GM18951 (cell line): Measurements from ENCODE around the gene OR8D4.
"Not testable (repeated sequence)": the region's sequence is repeated elsewhere in the genome, so short reads cannot be mapped to it uniquely, and the experiment has no call there.

Experiments
- POLR2A ChIP-seq: IDR thresholded peaks from 4 replicates; pipeline ENCODE4 v1.6.1; 2011; ENCODE audit warnings: mild to moderate bottlenecking; ENCODE audit not compliant: insufficient read length, insufficient read depth; ENCODE audit errors: extremely low read depth
- in situ Hi-C: fragments of 300-500 bp; cut with MboI; formaldehyde crosslinking; loops from one replicate; pipeline ENCODE4 v1.12.0; 2022; ENCODE audit warnings: low sequenced_read_pairs, mixed read lengths, inconsistent platforms; ENCODE audit not compliant: unreplicated experiment

Gene OR8D4

DNA sequence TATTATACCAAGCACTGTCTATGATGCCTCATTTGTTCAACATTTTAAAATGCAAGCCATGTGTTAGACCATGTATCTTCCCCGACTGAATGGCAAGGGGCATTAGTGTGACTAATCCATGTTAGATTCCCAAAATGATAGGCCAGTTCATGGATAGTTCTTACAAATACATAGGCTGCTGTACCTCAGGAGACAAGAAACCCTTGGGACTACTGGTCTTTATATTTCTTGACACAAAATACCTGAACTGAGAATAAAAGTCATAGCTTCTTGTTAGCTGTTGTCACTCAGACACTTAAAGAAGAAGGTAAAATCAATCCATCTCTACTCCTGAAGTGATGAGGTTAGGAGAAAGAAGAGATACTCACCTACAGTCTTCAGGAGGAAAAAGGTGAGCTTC is at the start of gene OR8D4:
Gene OR8D4 (plus strand): TSS at position 301 of the 400 bp plus-strand sequence. CDS start 4,265 bp downstream, outside the sequence.
- TF ChIP-seq POLR2A, result no peak
- in situ Hi-C loops, result no loop called here

DNA sequence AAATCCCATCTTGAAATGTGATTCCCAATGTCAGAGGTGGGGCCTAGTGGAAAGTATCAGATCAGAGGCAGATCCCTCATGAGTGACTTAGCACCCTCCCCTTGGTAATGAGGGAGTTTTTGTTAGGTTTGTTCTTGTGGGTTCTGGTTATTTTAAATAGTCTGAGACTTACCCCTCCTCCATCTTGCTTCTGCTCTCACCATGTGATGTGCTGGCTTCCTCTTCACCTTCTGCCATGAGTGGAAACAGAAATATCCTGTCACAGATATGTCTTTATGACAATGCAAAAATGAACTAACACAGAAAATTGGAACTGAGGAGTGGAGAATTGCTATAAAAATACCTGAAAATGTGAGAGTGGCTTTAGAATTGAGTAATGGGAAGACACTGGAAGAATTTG is 49.6 kb upstream of the OR8D4 start:
- no peak for TF ChIP-seq POLR2A
- in situ Hi-C loops, result no loop called here

DNA sequence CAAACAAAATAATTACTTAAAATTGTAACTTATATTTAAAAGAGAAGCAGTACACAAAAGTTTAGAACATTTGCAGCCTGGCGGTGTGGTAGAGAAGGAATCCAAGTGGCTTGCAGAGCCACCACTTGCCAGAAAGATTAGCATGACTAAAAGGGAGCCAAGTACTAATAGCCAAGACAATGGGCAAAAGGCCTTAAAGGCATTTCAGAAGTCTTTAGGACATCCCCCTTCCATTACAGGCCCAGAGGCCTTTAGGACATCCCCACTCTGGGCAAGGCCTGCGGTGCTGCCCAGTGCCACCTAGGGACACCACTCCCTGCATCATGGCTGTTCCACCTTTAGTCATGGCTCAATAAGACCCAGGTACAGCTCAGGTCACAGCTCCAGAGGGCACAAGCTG is 48.9 kb upstream of the OR8D4 start:
- TF ChIP-seq POLR2A, result no peak
- in situ Hi-C loops, result no loop called here

DNA sequence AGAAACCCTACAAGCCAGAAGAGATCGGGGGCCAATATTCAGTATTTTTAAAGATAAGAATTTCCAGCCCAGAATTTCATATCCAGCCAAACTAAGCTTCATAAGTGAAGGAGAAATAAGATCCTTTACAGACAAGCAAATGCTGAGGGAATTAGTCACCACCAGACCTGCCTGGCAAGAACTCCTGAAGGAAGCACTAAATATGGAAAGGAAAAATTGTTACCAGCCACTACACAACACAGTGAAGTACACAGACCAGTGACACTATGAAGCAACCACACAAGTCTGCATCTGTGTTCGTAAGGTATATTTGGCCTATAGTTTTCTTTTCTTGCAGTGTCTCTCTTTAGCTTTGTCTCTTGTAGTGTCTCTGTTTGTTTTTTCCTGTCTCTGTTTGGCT is 45.5 kb upstream of the OR8D4 start:
- in situ Hi-C loops, result no loop called here
- TF ChIP-seq POLR2A, result no peak

DNA sequence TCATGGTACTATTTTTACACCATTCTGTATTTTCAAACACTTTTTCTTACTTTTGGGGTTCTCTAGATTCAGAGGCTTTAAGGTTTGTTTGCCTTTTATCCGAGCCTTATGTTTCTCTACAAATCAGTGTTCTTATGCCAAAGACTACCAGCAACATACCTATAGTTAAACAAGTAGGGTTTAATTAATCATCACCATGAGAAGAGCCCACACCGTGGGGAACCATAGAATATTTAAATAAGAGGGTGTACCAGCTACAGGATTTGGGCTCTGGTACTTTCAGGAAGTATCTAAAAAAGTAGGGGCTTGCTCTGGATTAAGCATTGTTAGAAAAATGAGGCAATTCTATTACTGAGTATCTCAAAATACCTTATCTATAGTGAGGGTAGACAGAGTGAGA is 42.2 kb upstream of the OR8D4 start:
- TF ChIP-seq POLR2A, result no peak
- in situ Hi-C loops, result no loop called here

DNA sequence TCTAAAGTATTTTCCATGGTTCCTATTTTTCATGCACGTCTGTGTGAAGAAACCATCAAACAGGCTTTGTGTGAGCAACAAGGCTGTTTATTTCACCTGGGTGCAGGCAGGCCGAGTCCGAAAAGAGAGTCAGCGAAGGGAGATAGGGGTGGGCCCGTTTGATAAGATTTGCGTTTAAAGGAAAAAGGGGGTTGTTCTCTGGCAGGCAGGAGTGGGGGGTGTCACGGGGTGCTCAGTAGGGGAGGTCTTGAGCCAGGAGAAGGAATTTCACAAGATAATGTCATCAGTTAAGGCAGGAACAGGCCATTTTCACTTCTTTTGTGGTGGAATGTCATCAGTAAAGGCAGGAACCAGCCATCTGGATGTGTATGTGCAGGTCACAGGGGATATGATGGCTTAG is 36.7 kb upstream of the OR8D4 start:
- in situ Hi-C loops, result not testable (repeated sequence)

DNA sequence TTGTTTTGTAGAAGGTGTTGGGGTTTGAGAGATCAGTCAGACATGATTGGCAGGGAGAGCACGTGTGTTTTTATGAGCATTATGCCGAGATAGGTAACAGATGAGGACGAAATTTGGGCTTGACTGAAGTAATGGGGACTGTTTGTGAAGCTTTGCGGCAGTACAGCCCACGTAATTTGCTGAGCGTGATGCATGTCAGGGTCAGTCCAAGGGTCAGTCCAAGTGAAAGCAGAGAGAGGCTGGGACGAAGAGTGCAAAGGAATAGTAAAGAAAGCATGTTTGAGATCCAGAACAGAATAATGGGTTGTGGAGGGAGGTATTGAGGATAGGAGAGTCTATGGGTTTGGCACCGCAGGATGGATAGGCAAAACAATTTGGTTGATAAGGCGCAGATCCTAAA is 34.2 kb upstream of the OR8D4 start:
- in situ Hi-C loops, result not testable (repeated sequence)

DNA sequence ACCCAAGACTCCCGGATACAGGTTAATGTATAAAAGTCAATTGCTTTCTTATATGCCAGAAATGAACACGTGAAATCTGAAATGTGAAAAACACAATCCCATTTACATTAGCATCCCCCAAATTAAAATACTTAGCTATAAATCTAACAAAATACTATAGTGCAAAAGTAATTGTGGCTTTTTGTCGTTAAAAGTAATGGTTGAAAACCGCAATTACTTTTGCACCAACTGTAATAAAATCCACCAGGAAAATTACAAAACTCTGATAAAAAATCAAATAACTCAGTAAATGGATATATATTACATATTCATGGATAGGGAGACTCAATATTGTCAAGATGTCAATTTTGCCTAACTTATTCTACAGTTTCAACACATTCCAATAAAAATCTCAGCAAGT is 21.1 kb upstream of the OR8D4 start:
- in situ Hi-C loops, result no loop called here
- TF ChIP-seq POLR2A, result no peak

DNA sequence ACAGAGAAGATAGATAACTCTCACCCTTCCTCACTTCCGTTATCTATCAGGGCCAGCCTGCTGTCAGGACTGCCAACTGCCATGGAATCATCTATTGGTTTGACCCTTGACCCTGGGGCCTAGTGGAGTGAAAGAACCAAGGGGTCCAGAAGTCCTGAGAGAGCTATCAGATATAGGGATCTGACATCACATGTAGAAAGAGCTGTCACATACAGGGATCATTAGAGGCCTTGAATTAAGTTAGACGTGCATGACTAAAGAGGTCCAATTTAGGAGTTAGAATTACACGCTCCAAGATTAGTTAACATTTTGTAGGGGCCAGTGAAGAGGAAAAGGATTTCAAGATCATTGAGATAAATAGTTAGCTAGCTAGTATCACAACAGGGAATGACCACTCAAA is 16.4 kb upstream of the OR8D4 start, which contains the start of gene TMEM225:
Gene TMEM225 (minus strand): TSS at position 101 of the 400 bp plus-strand sequence. CDS start 245 bp downstream, outside the sequence.
- no peak for TF ChIP-seq POLR2A
- in situ Hi-C loops, result no loop called here

DNA sequence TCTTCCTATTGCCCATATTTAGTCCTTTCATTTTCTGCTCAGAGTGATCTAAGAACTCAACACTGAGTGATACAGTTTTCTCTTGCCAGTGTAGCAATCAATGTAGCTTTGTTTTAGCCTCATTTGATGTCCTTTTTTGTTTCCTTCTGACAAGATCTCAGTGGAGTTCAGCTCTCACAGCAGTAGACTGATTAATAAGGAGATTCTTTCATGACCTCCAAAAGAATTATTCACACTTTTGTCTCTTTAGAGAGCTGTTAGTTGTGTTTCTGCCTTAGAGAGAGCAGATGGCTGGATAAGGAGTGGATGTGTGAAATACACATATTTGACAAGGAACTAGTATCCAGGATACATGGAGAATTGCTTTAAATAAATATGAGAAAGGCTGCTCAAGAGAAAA is 9.9 kb upstream of the OR8D4 start:
- in situ Hi-C loops, result no loop called here
- TF ChIP-seq POLR2A, result no peak

DNA sequence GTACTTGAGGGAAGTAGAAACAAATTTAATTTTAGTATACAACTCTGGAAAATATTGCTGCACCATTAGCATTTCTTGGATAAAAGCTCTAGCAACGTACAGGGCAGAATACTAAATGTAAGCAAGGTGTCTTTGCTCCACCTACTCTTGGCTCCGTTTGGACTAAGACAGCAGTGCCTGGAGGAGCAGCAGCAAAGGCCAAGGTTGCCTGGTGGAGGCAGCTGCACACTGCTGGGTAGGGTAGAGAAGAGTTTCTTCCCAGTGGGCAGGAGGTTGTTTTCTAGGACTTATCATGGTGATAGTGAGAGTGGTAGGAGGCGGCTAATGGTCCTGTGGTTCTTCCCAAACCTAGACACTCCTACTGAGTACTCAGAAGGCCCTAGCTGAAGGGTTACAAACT is 2.2 kb upstream of the OR8D4 start:
- in situ Hi-C loops, result no loop called here
- TF ChIP-seq POLR2A, result no peak

DNA sequence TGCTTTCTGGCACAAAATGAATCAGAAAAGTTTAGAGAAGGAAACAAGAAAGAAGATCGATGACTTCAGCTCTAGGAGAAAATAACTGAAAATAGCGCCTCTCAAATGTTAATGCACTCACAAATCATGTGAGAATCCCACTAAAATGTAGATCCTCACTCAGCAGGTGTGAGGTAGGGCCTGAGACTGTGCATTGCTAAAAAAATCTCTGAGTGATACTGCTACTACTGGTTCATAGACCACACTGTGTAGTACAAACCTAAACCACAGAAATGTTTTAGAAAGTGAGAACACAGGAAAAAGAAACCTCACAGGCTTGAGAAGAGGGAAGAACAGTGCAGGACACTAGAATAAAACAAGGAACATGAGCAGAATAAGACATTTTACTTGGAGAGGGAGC is 2.0 kb downstream of the OR8D4 start:
- in situ Hi-C loops, result no loop called here
- no peak for TF ChIP-seq POLR2A

DNA sequence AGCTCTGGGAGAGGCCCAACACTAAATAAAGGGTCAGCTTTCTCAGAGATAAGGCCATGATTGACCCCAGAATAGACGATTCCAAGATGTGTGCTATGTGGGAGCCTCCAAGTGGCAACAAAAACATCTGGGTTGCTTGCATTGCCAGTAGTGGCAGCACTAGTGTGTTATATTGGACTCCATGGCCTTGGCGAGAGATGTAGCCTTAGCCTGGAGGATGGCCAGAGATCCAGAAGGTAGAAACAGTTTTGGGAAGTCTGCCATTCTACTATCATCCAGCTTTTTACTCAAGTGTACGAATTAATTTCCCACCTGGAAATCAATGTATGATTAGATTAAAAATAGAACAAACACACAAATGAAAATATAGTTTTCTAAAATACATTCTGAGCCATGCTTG is 3.0 kb downstream of the OR8D4 start:
- no peak for TF ChIP-seq POLR2A
- in situ Hi-C loops, result no loop called here

DNA sequence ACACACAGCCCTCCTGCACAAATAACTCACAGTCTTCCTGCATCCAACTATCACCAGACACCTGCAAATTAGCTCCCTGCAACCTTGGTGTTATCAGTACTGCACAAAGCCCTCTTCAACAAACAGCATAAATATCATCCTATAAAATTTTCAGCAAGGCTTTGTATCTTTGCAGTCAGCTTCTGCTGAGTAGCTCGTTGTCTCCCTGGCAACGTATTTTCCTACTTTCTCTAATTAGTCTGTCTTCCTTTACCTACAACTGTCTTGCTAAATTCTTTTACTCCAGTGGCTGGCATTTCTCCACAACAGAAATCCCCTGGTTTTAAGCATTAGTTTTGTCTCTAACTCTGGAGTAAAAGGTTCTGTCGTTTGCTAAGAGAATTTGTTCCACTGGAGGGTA is 3.9 kb downstream of the OR8D4 start:
- TF ChIP-seq POLR2A, result no peak
- in situ Hi-C loops, result no loop called here

DNA sequence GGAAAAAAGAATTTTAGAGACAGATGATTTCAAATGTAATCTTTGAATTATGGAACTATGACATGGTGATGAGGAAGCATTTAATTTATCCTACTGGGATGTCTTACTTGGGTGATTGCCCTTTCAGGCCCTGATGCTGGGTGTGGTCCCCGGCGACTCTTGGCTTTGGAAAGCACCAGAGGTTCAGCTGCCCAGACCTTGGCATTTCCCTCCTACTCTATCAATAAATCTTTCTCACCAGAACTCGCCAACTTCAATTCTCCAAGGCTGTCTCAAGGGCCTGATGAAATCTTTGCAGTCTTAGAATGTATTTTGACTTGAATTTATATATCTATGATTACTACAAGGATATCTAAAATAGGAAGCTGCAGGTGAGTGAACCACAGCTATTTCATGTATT is 19.0 kb downstream of the OR8D4 start:
- no peak for TF ChIP-seq POLR2A

More for the DNA sequence above, 19.0 kb downstream of the OR8D4 start:
- in situ Hi-C loops, result no loop called here
